Midbrain (tissue), 1 donor: Measurements from ENCODE around the gene CNTNAP2.
A peak's percentile ranks its signal among the peaks of the same experiment; 100 is the strongest.
"Not testable (repeated sequence)": the region's sequence is repeated elsewhere in the genome, so short reads cannot be mapped to it uniquely, and the experiment has no call there.

Experiments used
- DNase-seq: peaks from one replicate; lab custom pipeline; 2025; lab: John Stamatoyannopoulos, UW

Gene CNTNAP2

DNA sequence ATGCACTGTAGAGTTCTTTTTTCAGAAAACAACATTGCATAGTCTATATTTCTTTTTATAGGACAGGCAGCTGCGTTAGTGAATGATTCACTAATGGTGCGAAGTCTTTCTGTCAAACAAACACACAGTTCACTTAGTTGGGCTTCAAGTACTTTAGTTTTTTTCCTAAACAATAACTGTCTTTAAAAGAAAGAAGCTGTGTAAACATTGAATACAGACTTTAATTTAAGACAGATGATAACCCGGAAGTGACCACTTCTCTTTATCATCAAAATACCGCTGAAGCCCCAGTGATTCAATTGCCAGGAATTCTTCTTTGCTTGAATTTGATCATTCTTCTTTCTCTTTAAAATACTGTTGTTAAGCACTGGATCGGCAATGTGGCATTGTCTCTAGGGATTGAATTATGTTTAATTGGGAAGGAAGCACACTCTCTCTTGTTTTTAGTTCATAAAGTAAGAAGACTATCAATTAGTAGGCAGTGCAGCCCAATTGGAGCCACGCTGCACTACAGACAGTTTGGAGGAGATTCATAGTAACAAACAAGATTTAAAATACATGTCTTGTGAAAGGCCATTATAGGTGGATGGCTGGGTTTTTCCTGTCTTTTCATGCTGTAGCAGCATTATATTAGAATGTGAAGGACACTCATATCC, 30.4 kb downstream of the CNTNAP2 start:
- no peak for DNase-seq

DNA sequence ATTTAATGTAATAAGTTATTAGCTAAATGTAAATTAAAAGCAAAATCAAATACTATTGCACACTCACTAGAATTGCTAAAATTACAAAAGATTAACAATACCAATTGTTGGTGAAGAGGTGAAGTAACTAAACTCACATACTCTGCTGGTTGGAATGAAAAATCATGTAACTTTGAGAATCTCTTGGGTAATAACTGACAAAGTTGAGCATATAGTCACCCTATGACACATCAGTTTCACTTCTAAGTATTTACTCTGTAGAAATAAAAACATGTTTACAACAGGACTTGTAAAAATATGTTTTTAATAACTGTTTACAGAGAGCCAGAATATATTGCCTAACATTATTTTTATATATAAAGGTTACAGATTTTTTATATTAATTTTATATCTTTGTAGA, 33.6 kb downstream of the CNTNAP2 start:
- no peak for DNase-seq

- no peak for DNase-seq
These were observed 55.5 kb downstream of the CNTNAP2 start for GRCh38 chr7:146172112-146172511.

- DNase-seq: no peak
These were observed 59.1 kb downstream of the CNTNAP2 start for GRCh38 chr7:146175716-146176115.

DNA sequence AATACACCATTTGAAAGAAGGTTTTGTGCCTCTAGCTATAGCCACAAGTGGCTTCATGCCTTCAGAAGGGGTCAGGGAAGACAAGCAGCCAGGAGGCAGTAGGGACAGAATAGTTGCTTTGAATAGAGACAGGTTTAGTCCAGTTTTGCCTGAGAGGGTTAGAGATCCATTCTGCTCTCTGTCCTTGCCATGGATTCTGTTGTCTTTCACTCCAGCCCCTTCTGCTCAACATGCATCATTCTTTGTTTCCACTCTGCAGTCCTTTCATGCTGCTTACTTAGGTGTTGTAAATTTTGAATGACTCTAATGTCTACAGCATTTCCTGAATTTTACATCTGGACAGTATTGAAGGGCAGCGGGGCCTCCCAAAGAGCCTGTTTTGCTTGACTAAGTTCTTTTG, 60.3 kb downstream of the CNTNAP2 start:
- no peak for DNase-seq

- DNase-seq: no peak
These were observed 60.7 kb downstream of the CNTNAP2 start for GRCh38 chr7:146177301-146177700.

DNA sequence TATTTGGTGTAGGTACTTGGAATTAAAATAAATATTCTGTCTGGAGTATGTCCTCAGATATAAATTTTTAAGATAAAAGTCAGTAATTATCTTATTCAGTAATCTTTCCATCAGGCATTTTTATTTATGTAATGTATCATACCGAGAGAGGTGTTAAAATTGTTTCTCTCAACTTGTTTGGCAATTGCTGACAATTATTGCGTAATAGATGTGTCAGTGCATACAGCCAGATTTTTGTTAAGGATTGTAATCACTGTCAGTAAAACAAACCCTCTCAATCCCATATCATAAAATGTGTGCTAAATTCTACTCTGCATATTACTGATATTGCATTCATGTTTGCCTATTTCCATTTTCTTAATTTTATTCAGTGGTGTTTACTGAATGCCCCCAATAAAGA, 69.2 kb downstream of the CNTNAP2 start:
- DNase-seq: no peak

DNA sequence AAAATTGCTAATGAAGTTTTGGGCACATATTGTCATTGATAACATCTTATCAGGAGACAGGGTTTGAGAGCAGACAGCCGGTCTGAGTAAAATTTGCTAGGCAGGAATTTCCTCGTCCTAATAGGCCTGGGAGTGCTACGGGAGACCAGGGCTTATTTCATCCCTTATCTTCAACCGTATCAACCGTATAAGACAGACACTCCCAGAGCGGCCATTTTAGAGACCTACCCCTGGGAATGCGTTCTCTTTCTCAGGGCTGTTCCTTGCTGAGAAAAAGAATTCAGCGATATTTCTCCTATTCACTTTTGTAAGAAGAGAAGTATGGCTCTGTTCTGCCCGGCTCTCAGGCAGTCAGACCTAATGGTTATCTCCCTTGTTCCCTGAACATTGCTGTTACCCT, 74.8 kb downstream of the CNTNAP2 start:
- not testable (repeated sequence) for DNase-seq

DNA sequence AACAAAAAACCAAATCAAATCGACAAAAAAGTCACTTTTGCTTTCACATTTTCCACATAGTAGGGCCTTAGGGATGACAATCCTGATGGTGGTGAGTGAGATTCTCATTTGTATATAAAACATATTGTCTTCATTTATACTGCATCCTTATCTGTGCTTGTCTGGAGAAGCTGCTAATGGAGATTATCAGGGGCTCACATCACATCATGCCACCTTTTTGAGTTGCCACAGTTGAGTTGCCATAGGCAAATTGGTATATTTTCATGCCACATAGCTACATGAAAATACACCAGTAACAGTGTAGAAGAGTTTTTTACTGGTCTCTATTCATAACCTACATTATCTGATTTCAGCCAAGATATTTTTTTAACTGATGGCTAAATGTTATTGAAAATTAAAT, 85.3 kb downstream of the CNTNAP2 start:
- DNase-seq: no peak

DNA sequence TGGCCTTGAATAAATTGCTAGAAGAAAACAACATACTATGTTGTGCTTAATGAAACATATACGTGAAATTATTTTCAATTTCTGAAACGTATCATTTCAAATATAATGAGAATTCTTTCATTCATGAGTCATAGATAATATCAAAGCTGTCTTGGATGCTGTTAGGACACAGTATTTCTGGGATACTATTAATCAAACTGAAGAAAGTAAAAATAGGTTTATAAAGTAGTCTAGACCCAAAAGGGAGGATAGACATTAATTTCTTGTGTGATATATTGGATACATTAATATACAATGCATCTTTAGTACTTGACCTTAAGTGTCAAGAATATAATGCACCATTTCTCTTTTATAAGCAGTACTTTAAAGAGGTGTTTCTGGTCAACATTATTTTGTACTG, 89.7 kb downstream of the CNTNAP2 start:
- no peak for DNase-seq

DNA sequence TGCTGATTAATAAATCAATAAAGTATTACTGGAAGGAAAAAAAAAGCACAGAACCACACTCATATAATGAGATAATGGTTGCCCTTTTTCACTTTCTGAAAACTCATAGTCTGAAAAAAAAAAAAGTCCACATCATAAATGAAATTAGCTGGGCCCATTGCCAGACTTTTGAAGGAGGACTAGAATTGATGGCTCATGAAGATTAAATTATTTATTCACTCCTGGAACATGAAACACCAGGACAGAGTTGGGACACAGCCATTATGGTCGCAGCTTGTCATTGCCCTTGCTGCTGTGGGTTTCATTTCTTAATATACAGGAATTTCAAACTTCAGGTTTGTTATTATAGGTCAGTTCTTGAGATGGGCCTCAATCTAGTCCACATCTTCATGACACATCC, 91.9 kb downstream of the CNTNAP2 start:
- no peak for DNase-seq

- DNase-seq: no peak
These were observed 98.2 kb downstream of the CNTNAP2 start for GRCh38 chr7:146214842-146215241.

- peak; percentile 40 for DNase-seq
These were observed 99.9 kb downstream of the CNTNAP2 start for GRCh38 chr7:146216396-146217041.

DNA sequence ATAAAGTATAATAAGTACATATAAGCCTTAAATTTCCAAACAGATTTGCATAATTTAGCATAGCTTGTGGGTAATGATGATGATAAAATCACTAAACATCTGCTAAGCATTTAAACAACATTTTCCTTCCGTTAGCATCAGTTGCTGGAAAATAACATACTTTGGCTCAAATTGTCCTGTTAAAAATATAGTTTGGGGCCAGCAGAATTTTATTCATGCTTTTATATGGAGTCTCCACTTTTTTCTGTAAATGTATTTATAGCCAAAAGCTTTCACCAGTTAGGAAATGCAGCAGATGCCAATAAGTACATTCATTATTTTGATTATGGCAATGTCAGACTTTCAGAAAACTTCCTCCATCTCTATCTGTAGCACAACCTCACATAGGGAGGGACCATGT, 107.2 kb downstream of the CNTNAP2 start:
- no peak for DNase-seq

DNA sequence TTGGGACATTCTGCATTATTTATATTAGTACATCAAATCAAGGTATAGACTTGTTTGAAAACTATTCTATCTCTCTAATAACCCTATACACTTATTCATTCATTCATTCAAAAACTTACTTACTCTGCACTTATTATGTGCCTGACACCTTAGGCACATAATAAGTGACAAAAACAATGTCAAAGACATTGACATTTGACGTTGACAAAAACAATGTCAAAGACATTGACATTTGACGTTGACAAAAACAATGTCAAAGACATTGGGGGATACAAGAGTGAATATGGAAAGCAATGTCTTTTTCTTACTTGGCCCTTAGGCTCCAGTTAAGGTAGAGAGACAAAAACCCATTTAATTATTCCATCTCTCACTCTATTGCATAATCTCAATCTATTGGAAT, 116.0 kb downstream of the CNTNAP2 start:
- DNase-seq: no peak

- DNase-seq: peak; percentile 50
These were observed 118.6 kb downstream of the CNTNAP2 start for GRCh38 chr7:146235195-146235594.

DNA sequence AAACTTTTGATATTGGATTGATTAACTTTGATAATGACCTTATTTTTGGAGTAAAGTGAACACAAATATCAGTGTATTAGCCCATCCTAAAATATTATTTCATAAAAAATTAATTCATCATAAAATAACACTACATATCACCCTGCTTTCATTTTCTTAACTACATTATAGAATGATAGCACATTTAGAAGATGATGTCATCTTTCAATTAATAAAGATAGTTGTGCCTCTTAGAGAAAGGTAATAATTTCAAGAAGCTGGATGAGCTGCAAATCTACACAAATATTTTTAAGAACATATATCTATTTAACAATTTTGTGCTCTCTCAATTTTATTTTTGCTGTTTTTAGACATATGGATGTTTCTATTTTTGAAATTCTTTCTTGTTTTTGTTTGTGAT, 126.1 kb downstream of the CNTNAP2 start:
- DNase-seq: no peak

DNA sequence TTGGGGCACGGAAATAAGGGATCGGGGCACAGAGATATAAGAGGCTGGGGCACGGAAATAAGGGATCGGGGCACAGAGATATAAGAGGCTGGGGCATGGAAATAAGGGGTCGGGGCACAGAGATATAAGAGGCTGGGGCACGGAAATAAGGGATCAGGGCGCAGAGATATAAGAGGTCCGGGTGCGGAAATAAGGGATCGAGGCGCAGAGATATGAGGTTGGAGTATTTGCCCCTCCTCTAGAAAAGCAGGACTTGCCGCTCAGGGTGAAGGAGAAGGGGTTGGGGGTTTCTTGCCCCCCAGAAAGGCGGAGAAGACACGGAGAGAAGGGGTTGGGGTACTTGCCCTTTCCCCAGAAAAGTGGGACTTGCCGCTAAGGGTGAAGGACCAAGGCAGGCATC, 131.4 kb downstream of the CNTNAP2 start:
- not testable (repeated sequence) for DNase-seq

DNA sequence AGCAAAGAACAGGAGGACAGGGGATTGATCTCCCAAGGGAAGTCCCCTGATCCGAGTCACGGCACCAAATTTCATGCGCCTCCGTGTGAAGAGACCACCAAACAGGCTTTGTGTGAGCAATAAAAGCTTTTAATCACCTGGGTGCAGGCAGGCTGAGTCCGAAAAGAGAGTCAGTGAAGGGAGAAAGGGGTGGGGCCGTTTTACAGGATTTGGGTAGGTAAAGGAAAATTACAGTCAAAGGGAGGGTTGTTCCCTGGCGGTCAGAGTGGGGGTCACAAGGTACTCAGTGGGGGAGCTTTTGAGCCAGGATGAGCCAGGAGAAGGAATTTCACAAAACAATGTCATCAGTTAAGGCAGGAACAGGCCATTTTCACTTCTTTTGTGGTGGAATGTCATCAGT, 132.1 kb downstream of the CNTNAP2 start:
- not testable (repeated sequence) for DNase-seq

- no peak for DNase-seq
These were observed 132.7 kb downstream of the CNTNAP2 start for GRCh38 chr7:146249272-146249671.

DNA sequence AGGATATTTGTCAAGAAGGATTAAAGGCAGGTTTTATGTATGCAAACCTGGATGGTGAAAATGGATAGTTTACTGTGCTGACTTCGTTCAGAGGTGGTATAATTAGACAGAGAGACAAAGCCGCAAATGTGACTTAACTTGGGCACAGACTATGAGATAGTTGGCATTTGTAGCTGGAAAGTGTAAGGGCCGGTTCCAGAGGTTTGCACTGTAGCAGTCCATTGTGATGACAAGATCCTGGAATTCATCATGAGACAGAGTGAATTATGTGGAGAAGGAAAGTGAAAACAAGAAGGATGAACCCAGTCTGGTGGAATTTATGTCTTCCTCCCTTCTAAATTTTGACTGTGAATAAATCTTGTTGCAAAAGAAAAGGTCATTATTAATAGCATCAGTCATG, 139.0 kb downstream of the CNTNAP2 start:
- no peak for DNase-seq

GRCh38 chr7:146262527-146262926, 145.9 kb downstream of the CNTNAP2 start:
- no peak for DNase-seq

- no peak for DNase-seq
These were observed 160.3 kb downstream of the CNTNAP2 start for GRCh38 chr7:146276888-146277287.

DNA sequence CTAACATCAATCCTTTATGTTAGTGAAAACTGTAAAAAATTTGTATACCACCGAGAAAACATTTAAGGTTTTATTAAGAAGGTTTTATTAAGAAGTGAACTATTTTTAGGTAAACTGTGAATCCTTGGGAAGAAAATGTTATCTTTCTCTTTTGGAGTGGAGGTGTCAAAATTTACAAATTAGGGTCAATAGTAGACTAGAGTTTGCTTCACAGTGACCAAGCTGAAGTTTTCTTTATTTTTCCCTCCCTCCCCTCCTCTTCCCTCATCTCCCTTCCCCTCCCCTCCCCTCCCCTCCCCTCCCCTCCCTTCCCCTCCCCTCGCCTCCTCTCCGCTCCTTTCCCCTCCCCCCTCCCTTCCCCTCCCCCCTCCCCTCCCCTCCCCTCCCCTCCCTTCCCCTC, 168.8 kb downstream of the CNTNAP2 start:
- DNase-seq: no peak
